GM06990 (cell line): ENCODE data around the gene AKIP1.
A peak's percentile ranks its signal among the peaks of the same experiment; 100 is the strongest.

Experiments
- DNase-seq: peaks from one replicate; pipeline ENCODE4 v3.0.0-alpha.2; 2011; ENCODE audit not compliant: insufficient read length; ENCODE audit errors: extremely low read depth
- H3K27me3 ChIP-seq: replicated peaks from 2 replicates; pipeline ENCODE4 v1.6.0; 2011; ENCODE audit warnings: low read length; ENCODE audit not compliant: control insufficient read depth, insufficient read depth
- H3K36me3 ChIP-seq: 2 replicates; pipeline ENCODE4 v1.5.1; 2011; ENCODE audit warnings: low read length; ENCODE audit not compliant: control insufficient read depth, insufficient read depth
- H3K4me3 ChIP-seq: replicated peaks from 2 replicates; pipeline ENCODE4 v1.5.1; 2011; ENCODE audit warnings: low read depth, mild to moderate bottlenecking, control low read depth, low read length
- CTCF ChIP-seq: IDR thresholded peaks from 2 replicates; pipeline ENCODE4 v1.5.1; 2011; ENCODE audit warnings: low read length, control low read depth, mild to moderate bottlenecking, inconsistent platforms; ENCODE audit not compliant: insufficient read depth, poor library complexity, severe bottlenecking

Gene AKIP1

GRCh38 chr11:8910649-8911026 is 351 bp upstream of the AKIP1 start:
- no peak for TF ChIP-seq CTCF
- H3K27me3 ChIP-seq, result no peaks in the 10 kb centered on the region
- H3K36me3 ChIP-seq, result no peaks in the 10 kb centered on the region
- DNase-seq, result no peak
- peak overlapping the region; percentile 77 for H3K4me3 ChIP-seq

GRCh38 chr11:8913961-8914660 is 3.1 kb downstream of the AKIP1 start:
- no peaks in the 10 kb centered on the region for H3K27me3 ChIP-seq
- no peak for DNase-seq
- no peak overlapping the region for H3K4me3 ChIP-seq
- peaks cover 4% of the 10 kb centered on the region for H3K36me3 ChIP-seq
- peak; percentile 84 for TF ChIP-seq CTCF

GRCh38 chr11:8914661-8915018 is 3.7 kb downstream of the AKIP1 start:
- Histone ChIP-seq H3K36me3 (peaks cover 5% of the 10 kb centered on the region), H3K27me3 (no peaks in the 10 kb centered on the region), H3K4me3 (no peak overlapping the region)
- no peak for DNase-seq
- no peak for TF ChIP-seq CTCF

GRCh38 chr11:8917157-8917825 is 6.3 kb downstream of the AKIP1 start:
- peaks cover 11% of the 10 kb centered on the region for H3K36me3 ChIP-seq
- no peak overlapping the region for H3K4me3 ChIP-seq
- no peak for DNase-seq
- no peak for TF ChIP-seq CTCF
- H3K27me3 ChIP-seq, result no peaks in the 10 kb centered on the region

GRCh38 chr11:8922691-8923090 is 11.7 kb downstream of the AKIP1 start:
- Histone ChIP-seq H3K36me3 (peaks cover 9% of the 10 kb centered on the region), H3K4me3 (no peak overlapping the region), H3K27me3 (no peaks in the 10 kb centered on the region)
- no peak for TF ChIP-seq CTCF
- no peak for DNase-seq
